HG02610 (cell line): ENCODE measurements around the gene FLT1.

ENCODE experiments used
- ATAC-seq: cut with Tn5 transposase; IDR thresholded peaks from one replicate; pipeline ENCODE4 v1.9.1; 2021; ENCODE audit warnings: mild to moderate bottlenecking, moderate library complexity; ENCODE audit not compliant: unreplicated experiment

FLT1 gene

DNA sequence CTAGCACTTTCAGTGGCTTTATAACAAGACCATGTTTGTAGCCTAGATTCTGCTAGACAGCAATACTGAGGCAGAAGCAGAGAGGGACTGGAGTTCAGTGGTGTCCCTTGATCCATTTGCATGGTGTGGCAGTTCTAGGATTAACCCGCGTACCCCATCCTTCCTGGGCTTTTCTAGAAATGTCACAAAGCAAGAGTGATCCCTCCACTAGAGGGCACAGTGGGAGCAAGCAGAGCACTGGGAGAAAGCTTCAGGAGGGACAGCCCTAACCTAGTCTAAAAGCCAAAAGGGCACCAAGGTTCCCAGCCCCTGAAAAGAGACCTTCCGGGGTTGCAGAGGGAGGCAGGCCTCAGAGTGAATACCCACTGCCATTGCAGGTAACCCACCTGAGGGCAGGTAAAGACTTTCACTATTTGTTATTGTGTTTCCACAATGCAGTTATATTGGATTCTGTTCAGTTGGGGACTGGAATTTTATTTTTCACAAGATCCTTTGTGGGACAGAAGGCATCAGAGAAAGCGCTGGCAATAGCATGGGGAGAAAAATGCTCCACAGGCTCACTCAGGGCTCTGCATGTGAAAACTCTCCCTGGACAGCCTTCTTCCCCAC is 170.6 kb downstream of the FLT1 start:
- ATAC-seq, result no peak

DNA sequence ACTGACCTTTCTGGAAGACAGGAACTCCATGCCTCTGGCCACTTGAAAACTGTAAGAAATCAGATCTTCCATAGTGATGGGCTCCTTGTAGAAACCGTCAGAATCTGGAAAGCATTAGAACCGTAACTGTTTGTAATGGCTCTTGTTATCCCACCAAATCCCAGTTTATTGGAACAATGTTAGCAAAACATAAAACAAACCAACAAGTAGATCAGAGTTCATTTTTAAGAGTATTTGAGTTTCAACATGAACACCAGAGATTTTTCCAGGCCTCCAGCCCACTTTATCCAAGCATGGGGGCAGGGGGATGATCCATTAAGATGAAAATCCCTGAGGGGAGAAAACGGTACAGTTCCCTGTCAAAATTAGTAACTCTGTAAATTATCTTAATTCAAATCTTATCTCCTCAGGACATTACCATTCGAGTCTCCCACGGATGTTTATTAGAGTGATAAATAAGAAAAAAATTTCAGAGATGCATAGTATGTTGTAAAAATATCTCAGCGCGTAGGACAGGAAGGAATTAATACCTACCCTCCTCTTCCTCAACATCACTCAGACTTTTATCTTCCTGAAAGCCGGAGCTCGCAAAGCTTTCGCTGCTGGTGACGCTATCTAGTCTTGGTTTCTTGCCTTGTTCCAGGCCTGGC is 172.5 kb downstream of the FLT1 start:
- no peak for ATAC-seq

DNA sequence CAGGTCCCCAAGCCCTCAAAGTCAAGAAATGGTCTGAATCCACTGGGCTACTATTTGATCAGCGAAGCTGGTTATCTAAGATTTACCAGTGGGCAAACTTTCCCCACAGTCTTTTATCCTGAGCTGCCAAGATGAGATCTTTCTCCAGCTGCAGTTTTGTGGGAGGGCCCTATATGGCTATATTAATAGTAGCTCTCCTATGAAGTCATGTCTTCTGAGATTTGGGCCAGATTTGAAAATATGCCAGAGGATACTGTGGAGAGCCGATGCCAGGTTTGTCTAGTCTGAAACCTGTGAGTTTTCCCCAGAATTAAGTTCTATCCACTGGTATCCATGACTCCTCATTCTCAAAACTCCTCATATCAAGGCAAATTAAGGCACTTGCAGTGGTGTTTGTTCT is 173.2 kb downstream of the FLT1 start:
- no peak for ATAC-seq

DNA sequence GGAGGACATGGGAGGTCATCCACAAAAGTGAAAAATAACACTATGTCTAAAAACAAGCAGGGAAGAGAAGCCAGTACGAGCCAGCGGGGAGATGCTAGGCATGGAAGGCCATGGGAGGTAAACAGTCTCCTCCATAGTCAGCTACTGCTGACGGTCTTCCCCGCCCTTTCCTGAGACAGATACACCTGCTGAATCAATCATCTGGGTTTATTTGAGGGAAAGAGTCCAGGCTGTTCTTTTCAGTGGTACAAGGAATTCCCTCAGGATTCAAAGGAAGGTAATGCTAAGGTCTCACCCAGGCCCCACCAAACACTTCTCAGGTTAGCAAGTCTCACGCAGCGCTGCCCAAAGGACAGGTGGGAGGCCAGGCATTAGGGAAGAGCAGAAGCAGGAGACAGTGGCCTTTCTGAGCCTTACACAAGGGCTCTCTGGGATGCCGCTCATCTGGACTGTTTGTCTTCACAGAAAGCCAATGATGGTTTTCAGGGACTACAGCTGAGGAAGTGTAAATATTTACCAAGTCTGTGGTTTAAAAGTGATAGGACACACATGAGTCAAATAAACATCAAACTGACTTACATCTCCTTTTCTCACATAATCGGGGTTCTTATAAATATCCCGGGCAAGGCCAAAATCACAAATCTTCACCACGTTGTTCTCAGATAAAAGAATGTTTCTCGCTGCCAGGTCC is 173.9 kb downstream of the FLT1 start:
- no peak for ATAC-seq

DNA sequence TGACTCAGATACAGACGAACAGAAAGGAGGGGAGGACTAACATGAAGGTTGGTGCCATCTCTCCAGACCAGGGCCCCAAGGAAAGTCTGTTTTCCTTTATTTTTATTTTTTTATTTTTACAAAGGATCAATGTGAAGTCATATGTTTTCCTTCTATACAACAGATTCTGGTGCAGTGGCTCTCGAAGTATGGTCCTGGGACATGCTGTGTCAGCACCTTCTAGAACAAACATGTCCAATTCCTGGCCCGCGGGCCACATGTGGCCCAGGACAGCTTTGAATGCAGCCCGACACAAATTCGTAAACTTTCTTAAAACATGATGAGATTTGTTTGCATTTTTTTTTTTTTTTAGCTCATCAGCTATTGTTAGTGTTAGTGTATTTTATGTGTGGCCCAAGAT is 174.7 kb downstream of the FLT1 start:
- ATAC-seq, result no peak

DNA sequence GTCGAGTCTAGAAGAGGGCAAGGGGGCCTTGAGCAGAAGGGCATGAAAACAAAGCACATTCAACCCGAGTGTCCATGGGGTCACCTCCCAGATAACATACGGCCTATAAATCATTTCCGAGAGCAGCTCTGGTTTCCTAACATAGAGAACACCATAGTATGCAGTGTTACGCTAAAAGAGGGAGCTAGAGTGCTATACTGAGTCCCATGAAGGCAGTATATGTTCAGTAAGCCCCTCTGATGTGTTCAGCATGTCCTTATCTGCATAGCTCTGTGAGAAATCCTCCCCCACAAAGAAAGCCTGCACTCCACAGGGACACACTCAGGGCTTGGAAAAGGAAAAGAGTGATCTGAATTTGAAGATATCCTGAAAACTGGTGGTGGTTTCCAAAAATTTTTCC is 175.4 kb downstream of the FLT1 start:
- ATAC-seq, result no peak

DNA sequence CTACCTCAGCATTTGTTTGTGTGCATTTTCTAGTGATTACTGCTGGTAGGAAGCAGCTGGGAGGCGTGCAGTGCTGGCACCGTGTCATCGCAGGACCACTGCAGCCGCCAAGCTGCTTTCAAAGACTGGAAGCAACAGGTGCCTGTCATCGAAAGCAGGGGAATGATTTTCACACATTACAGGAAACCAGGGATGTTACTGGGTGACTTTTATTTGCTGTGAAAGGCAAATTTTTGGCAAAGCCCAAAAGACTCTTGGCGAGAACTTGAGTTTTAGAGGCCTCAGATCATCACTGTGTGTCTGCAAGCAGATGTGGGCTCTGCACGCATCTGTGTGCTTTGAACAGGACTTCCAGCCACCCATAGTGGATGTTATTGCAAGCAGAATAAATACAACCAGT is 176.4 kb downstream of the FLT1 start:
- no peak for ATAC-seq

DNA sequence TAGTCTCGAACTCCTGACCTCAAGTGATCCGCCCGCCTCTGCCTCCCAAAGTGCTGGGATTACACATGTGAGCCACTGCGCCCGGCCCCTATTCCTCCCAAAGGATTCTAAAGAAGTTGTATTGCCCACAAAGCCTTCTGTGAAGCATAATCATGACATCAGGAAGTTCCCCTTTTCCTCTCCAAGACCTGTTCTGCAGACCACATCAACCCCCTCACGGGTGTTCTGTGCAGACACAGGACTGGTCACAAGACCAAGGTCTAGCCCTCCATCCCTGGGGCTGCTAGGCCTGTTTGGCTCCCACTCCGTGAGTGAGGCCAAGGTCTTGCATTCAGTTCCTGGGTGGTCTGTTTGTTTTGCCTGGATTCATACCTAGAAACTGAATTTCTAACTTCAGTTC is 178.1 kb downstream of the FLT1 start:
- no peak for ATAC-seq

DNA sequence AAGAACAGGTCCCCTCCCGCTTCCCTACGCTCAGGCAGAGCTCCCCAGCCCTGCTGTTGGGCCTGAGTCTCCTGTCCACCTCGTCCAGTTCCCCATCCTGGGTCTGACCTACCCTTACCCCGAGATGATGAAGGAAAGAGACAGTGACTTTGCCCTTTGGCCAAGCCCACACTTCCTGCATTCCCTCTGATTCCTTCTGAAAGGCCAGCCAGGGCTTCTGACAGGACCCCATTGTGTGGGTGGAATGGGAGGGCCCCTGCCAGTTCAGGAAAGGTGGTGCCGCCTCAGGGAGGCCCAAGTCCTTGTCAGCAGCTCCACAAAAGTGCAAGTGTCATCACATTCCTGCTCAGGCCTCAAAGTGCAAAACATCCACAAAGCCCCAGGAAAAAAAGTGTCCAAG is 178.8 kb downstream of the FLT1 start:
- ATAC-seq, result no peak

DNA sequence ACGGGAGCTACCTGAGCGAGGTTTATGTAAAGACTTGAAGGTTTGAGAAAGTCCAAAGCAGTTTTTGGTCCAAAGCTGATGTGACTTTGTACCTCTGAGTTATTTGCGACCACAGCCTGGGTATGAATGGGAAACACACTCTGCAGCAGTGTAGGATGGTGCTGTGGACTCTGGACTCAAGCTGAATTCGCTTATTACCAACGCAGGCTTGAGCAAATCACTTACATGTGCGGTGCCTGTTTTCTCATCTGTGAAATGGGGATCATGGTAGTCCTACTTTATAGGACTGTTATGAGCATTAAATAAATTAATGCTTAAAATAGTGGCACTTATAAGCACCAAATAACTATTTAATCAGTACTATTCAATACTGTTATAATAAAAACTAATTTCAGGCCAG is 180.0 kb downstream of the FLT1 start:
- ATAC-seq, result no peak

DNA sequence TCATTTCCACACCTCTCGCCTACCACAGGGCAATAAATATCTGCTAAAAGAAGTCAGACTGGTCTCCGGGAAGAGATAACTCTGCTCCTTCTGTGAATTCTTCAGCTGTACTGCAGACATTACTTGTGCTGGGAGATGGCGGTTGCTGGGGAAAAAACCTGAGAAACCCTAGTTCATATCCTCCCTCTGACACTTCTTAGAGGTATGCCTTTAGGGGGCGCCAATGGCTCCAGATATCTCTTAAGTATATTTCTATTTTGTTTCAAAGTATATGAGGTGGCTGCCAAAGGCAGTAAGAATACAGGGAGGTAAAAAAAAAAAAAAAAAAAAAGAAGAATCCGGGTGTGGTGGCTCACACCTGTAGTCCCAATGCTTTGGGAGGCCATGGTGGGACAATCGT is 181.3 kb downstream of the FLT1 start:
- no peak for ATAC-seq

DNA sequence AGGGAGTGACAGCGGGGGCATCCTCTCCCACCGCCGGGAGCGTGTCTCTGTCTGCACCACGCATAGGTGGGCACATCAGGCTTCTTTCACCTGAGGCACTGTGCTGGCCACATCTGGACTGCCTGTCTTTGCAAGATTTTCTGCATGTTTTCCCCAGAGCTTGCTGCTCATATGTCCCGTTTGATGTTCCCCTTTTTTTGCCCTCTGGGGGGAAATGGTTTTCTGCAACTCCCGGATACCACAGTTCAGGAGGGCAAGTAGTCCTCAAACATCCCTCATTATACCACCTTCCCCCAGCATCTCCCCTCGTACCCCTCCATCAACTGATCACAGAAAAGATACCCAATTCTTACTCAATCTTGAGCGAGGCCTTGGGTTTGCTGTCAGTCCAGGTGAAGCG is 188.6 kb downstream of the FLT1 start:
- no peak for ATAC-seq

DNA sequence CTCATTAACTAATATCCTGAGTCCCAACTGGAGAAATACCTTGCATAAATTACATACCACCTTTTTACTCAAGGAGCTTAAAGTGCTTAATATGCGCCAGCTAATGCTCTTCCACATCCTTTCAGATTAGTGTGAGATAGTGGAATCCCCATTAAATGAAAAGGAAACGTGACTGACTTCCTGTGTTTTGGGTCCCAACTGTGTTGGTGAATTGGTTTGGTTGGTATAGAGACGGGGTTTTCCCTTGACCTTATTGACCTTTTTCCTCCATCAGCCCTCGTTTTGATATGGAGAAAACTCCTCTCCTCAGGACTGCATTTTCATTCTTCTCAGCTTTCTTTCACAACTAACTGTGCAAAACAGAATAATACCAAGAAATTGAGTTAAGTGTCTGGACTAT is 193.1 kb downstream of the FLT1 start:
- no peak for ATAC-seq

DNA sequence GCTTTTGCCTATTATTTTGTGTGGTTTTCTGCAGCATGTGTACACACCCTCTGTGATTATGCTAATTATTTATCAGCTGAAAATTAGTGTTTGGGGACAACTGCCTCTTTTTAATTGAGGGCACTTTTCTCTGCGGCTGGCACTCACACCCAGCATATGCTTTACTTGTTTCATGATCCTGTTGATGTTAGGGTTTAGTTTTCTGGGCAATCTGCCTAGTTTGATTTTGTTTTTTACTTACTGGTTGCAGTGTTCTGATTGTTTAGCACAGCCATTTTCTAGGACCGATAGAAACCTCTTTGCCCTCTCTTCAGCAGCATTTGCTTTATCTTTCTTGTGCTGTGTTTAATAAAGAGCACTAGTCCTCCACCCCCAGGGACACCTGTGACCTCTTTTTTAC is 195.0 kb downstream of the FLT1 start:
- ATAC-seq, result no peak

DNA sequence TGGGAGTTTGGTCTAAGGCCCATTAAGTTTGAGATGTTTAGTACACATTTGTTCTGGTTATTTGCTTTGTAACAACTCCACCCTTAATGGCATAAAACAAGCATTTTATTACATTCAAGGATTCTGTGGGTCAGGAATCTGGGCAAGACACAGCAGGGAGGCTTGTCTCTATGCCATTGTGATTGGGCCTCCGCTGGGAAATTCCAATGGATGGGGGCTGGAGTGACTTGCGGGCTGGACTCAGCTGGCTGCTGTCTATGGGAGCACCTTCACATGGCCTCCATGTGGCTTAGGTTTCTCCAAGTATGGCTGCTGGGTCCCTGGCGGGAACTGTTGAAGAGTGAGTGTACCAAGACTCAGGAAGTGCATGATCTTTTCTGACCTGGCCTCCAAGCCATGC is 197.6 kb downstream of the FLT1 start:
- ATAC-seq, result no peak

DNA sequence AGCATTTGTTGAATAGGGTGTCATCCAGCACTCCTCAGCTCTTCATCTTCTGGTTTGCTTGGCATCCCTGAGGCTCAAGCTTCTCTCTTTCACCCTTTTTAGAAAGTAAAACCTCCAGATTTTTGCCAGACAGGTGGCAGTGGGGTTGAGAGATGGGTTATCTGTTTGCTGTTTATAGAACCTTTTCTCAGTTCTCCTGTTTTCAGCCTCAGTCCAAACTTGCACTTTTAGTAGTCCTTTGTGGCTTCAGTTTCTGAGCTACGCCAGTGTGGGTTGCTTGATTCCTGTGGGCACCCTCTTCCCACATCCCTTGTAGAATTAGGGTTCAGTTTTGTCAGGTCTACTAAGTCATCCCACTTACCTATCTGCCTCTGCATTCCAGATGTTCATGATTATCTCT is 208.7 kb downstream of the FLT1 start:
- ATAC-seq, result peak; percentile 44

DNA sequence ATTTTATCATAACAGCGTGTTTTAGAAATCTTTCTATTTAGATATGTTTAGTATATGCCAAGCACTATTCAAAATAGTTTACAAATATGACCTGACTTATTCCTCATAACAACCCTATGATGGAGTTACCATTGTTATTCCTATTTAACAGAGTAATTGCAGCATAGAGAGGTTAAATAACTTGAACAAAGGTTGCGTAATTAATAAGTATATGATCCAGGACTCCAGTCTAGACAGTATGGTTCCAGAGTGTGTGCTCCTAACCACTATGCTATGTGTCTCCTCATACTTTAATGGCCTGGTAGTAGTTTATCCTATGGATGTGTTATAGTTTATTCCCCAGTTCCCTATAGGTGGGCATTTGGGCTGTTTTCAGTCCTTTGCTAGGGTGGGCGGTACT is 211.3 kb downstream of the FLT1 start:
- no peak for ATAC-seq

DNA sequence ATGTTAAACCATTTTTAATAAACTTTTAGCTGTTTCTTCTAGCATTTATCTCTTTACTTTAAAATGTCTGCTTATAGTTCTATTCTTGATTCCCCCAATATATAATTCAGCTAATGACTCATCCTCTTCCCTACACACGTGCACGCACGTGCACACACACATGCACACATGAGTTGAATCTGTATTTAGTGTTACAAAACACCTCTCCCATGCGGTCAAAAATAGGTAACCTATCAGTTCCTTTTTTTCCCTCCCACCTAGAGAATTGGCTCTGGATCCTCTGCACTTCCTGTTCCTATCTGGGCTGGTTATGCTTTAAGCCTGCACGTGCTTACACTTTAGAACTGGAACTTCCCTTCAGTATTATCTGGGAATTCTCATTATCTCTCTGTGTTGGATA is 212.5 kb downstream of the FLT1 start:
- no peak for ATAC-seq

DNA sequence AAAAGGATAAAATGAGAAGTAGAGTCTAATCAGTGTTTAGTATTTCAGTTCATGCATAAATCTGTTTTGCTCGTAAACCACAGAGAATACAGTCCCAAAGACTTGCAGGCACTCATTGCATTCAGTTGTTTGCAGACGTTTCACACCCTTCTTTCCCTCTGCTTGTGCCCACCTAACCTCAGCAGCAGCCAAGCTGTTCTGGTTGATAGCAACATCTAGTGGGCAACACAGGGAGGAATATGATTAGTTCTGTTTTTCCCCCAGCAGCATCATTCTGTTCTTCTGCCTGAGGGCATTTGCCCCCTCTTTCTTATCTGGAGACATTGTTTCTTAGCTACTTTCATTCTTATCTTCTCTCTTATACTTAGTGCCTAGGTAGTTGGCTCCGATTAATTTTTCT is 221.0 kb downstream of the FLT1 start:
- no peak for ATAC-seq

DNA sequence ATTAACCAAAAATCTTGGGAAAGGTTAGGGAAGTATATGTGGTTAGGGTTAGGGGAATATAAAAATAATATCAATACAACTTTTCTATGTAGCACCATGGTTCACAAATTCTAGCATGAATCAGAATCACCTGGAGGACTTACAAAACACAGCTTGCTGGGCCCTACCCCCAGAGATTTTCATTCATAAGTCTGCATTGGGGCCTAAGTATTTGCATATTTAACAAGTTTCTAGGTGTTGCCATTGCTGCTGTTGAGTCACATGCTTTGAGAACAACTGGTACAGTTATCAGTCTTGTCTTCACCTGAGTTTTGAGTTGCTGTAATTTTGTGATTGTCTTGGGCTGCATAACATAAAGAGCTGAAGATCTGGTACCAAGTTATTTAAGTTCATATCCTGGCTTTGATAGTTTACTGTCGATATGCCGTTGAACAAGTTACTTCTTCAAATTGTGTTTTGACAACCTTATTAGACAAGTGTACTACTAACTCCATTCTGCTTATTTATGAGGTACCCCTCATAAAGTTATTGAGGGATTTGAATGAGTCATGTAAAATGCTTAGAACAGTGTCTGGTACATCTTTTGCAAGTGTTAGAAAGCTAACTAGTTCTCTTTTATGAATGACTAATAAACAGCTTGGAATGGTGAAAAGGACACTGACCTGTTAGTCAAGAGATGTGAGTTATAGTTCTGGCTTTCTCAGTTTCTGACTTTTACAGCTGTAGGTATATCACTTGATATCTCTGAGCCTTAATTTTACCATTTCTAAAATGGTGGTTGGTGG is 223.7 kb downstream of the FLT1 start:
- no peak for ATAC-seq

DNA sequence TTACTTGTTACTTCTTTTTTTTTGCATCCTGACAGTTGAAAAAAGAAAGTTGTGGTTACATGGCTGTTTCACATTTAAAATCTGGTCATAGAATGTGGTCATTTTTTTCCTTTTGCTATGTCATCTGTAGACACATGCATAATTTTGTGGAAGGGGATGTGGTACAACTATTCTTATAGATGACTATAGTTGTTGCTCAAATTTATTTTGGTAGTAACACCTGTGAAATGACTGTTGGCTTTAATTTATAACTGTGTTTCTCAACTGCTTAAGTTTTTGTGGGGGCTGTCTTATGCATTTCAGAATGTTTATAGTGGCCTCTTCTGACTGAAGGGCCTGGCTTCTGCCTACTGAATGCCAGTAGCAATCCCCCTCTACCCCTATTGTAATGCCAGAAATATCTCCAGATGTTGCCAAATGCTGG is 226.1 kb downstream of the FLT1 start:
- ATAC-seq, result peak; percentile 98

DNA sequence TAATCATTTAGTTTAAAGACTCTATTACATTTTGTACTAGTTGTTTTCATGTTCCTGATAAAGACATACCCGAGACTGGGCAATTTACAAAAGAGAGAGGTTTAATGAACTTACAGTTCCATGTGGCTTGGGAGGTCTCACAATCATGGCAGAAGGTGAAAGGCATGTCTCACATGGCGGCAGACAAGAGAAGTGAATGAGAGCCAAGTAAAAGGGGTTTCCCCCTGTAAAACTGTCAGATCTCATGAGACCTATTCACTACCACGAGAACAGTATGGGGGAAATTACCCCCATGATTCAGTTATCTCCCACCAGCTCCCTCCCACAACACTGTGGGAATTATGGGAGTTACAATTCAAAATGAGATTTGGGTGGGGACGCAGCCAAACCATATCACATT is 227.4 kb downstream of the FLT1 start:
- ATAC-seq, result no peak
